Stimulated activated naive CD8-positive, alpha-beta T cell treated with anti-CD3 and anti-CD28 coated beads, Interleukin-15, amount 100 ng/mL, for 72 hours (primary cell): ENCODE data around the gene CD34.

Source experiments
- ATAC-seq: fragments of 150-1000 bp; cut with Tn5 transposase; 2 replicates; pipeline ENCODE4 v1.10.0; 2021; ENCODE audit warnings: mild to moderate bottlenecking, moderate library complexity
- DNase-seq, 2 donors: peaks; one replicate each; pipeline ENCODE4 v3.0.0; 2021 to 2022
- H3K27ac Mint-ChIP-seq, 2 donors: one replicate each; pipeline ENCODE4 v1.8.0; 2022; ENCODE audit warnings: mild to moderate bottlenecking in 2 of 2, mixed read lengths in 2 of 2, moderate library complexity in 2 of 2
- H3K27me3 Mint-ChIP-seq: one replicate; pipeline ENCODE4 v1.8.0; 2022; ENCODE audit warnings: mixed read lengths
- H3K4me1 Mint-ChIP-seq: one replicate; pipeline ENCODE4 v1.8.0; 2022; ENCODE audit warnings: mild to moderate bottlenecking, mixed read lengths
- H3K4me3 Mint-ChIP-seq, 2 donors: one replicate each; pipeline ENCODE4 v1.8.0; 2022; ENCODE audit warnings: mild to moderate bottlenecking in 2 of 2, mixed read lengths in 2 of 2, moderate library complexity in 1 of 2
- H3K9me3 Mint-ChIP-seq, 2 donors: one replicate each; pipeline ENCODE4 v1.8.0; 2022; ENCODE audit warnings: mixed read lengths in 2 of 2

The CD34 gene

GRCh38 chr1:207831517-207832327 lies 79.2 kb downstream of the CD34 start:
- Mint-ChIP-seq H3K4me3 (peak overlapping the region; percentile 79 to 86), H3K27me3 (no peaks in the 10 kb centered on the region), H3K9me3 (no peaks in the 10 kb centered on the region), H3K27ac (peak overlapping the region; percentile 92 to 97), H3K4me1 (peaks cover 97% of the 10 kb centered on the region)
- peak; percentile 93 for ATAC-seq
- DNase-seq, result peak; percentile 45 to 76
